B cell (primary cell): Measurements from ENCODE around the gene HNRNPC.

Source experiments
- CTCF ChIP-seq: fragments of 200-600 bp; IDR thresholded peaks from one replicate; pipeline ENCODE4 v1.8.0; 2022; ENCODE audit warnings: antibody characterized with exemption, mild to moderate bottlenecking
- EZH2 ChIP-seq: IDR thresholded peaks from 2 replicates; pipeline ENCODE4 v1.6.1; 2012; ENCODE audit warnings: borderline replicate concordance, low read depth, mild to moderate bottlenecking, moderate library complexity, low read length; ENCODE audit not compliant: insufficient read depth, poor library complexity, severe bottlenecking

GRCh38 chr14:21278632-21279031 is 9.4 kb upstream of the HNRNPC start:
- TF ChIP-seq CTCF (no peak), EZH2 (no peak)
